ENCODE results near the gene FTH1. TPM values are rescaled to one million over a fixed set of nuclear protein-coding genes. Genes with fewer than 3 reads are reported as not detected.
"Not testable (repeated sequence)": the region's sequence is repeated elsewhere in the genome, so short reads cannot be mapped to it uniquely, and the experiment has no call there.

The FTH1 gene
- total and polyA plus RNA-seq, 2 of the 13 experiments (the other 11 are each of a cell fraction or from before 2014, with no cell fraction given): 607 to 760 TPM

DNA sequence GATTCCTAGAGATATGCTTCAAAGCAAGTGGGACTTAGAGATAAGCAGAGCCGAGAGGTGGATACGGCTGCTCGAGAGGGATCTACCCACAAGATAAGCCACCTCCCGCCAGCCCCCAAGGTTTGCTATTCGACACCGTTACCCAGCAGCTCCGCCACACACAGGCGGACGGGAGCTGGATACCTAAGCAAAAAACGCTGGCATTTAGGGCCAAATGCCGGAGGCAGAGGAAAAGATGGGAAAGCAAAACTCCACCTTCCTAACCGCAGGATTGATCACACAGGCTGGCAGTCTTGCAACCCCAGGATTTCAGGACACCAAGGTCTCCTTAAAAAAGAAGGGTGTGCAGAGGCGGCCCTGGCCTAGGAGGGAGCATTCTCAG is 709 bp downstream of the FTH1 start (continued):
- TF ChIP-seq POLR2A (IDR thresholded peaks at IDR 0.05; ENCODE audit: insufficient read depth in 1 of 2, low read depth in 2 of 2, low read length in 2 of 2) (peak in 1 of 2 experiments; percentile 34; a peak in 1 of 4 replicates), ZNF816 (CRISPR knock-in tag; IDR thresholded peaks at IDR 0.05; ENCODE audit: borderline replicate concordance) (0 out of 2 replicates have a peak, but pooled peaks have one; percentile 15), SALL2 (CRISPR knock-in tag; IDR thresholded peaks at IDR 0.05) (no peak)

DNA sequence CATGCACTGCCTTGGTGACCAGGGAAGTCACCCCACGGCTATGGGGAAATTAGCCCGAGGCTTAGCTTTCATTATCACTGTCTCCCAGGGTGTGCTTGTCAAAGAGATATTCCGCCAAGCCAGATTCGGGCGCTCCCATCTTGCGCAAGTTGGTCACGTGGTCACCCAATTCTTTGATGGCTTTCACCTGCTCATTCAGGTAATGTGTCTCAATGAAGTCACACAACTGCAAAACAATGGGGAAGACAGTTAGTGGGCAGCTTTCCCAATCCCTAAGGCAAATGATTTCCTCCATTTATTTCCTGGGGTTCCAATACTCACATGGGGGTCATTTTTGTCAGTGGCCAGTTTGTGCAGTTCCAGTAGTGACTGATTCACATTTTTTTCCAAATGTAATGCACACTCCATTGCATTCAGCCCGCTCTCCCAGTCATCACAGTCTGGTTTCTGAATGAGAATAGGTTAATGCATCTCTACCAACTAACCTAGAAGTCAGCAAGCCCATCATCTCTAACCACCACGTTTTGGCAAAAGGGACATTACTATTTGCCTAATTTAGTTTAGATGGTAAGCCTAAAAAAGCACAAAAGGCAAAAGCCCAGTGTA is 2.7 kb downstream of the FTH1 start:
- Histone ChIP-seq H3K36me3 (replicated peaks in 1 of 2; ENCODE audit: control insufficient read depth in 1 of 2, insufficient read depth in 2 of 2, low read length in 2 of 2) (peaks cover 5 to 23% of the 10 kb centered on the region in 2 experiments; a peak in 4 of 5 replicates), H3K4me1 (ENCODE audit: insufficient read depth, low read length) (peaks cover 68% of the 10 kb centered on the region), H3K79me2 (ENCODE audit: insufficient read depth, low read length) (peaks cover 37% of the 10 kb centered on the region), H3K4me3 (replicated peaks in 1 of 3; ENCODE audit: insufficient read depth in 1 of 3, low read depth in 2 of 3, low read length in 3 of 3) (peak overlapping the region; percentile 92 to 99 (median 96)), H3K9ac (ENCODE audit: insufficient read depth, low read depth, low read length) (peak overlapping the region; percentile 99), H3K4me2 (ENCODE audit: low read depth, low read length) (peak overlapping the region; percentile 92), H4K20me1 (ENCODE audit: insufficient read depth, low read length) (peaks cover 41% of the 10 kb centered on the region)
- POLR2A ChIA-PET: interaction anchor here (0.9 to 9.7 kb wide), 13 partner anchors 8 to 149 kb away, joined by 4 to 323 read pairs (median 7); partner anchors contain the start of gene BEST1
- TF ChIP-seq, protein P1, sequence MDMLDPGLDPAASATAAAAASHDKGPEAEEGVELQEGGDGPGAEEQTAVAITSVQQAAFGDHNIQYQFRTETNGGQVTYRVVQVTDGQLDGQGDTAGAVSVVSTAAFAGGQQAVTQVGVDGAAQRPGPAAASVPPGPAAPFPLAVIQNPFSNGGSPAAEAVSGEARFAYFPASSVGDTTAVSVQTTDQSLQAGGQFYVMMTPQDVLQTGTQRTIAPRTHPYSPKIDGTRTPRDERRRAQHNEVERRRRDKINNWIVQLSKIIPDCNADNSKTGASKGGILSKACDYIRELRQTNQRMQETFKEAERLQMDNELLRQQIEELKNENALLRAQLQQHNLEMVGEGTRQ (IDR thresholded peaks at IDR 0.05; ENCODE audit: low read depth, low read length): 0 out of 2 replicates have a peak, but pooled peaks have one; percentile 15
- TF ChIP-seq, protein P1 (CRISPR knock-in tag; IDR thresholded peaks at IDR 0.05; ENCODE audit: borderline replicate concordance): not testable (repeated sequence)
- TF ChIP-seq CEBPB (IDR thresholded peaks at IDR 0.05; ENCODE audit: borderline replicate concordance, low read depth, low read length) (peak; percentile 35; the same call in 1 of the 2 replicates), ZNF878 (CRISPR knock-in tag; IDR thresholded peaks at IDR 0.05) (0 out of 2 replicates have a peak, but pooled peaks have one; percentile 7), POLR2A (IDR thresholded peaks at IDR 0.05; ENCODE audit: insufficient read depth in 1 of 2, low read depth in 2 of 2, low read length in 2 of 2) (0 out of 4 replicates have a peak, but pooled peaks of 1 of the 2 experiments have one; percentile 13), TGIF2 (CRISPR knock-in tag; IDR thresholded peaks at IDR 0.05) (peak; percentile 59; the same call in 1 of the 2 replicates), CEBPG (CRISPR knock-in tag; IDR thresholded peaks at IDR 0.05) (0 out of 2 replicates have a peak, but pooled peaks have one; percentile 27)
- TF ChIP-seq, protein P2, sequence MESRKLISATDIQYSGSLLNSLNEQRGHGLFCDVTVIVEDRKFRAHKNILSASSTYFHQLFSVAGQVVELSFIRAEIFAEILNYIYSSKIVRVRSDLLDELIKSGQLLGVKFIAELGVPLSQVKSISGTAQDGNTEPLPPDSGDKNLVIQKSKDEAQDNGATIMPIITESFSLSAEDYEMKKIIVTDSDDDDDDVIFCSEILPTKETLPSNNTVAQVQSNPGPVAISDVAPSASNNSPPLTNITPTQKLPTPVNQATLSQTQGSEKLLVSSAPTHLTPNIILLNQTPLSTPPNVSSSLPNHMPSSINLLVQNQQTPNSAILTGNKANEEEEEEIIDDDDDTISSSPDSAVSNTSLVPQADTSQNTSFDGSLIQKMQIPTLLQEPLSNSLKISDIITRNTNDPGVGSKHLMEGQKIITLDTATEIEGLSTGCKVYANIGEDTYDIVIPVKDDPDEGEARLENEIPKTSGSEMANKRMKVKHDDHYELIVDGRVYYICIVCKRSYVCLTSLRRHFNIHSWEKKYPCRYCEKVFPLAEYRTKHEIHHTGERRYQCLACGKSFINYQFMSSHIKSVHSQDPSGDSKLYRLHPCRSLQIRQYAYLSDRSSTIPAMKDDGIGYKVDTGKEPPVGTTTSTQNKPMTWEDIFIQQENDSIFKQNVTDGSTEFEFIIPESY (CRISPR knock-in tag; IDR thresholded peaks at IDR 0.05): peak; percentile 90
- H3K27ac ChIP-seq (ENCODE audit: extremely low read length, insufficient read depth, low read length); CTCF ChIA-PET (ENCODE audit: low intra/inter-chr PET ratio, low total read pairs); ATAC-seq; H3K27me3 ChIP-seq (ENCODE audit: control insufficient read depth in 1 of 2, insufficient read depth in 2 of 2, low read length in 2 of 2); H3K9me3 ChIP-seq (ENCODE audit: low read length); intact Hi-C loops (cut with micrococcal nuclease; ENCODE audit: unreplicated experiment); H2AFZ ChIP-seq (ENCODE audit: low read length); FAIRE-seq; DNase-seq (ENCODE audit: low spot score): not testable (repeated sequence)
- 60% methylated on average over 9 of the region's 9 CpGs for whole genome bisulfite sequencing (ENCODE audit: low lambda C conversion rate)
- TSS peak; percentile 68 for BruUV-seq (replicated peaks)
- in situ Hi-C loops (cut with HindIII; ENCODE audit: extremely low pct_ligation_motif_present, low pct_unique_long_range_greater_than_20kb): loop anchor here (5.0 kb wide), 1 partner anchor 38 kb away; no protein-coding TSS in a partner anchor

Measured in HepG2 (cell line).